Kidney (tissue), 14 donors: ENCODE results near the gene HAUS5. TPM values are rescaled to one million over a fixed set of nuclear protein-coding genes. Genes with fewer than 3 reads are reported as not detected.

Source experiments
- DNase-seq, 5 donors: peaks; one replicate each; pipeline ENCODE4 v3.0.0-alpha.2; 2013 to 2020
- FAIRE-seq: peaks from 2 replicates; lab custom pipeline; 2012; peaks lifted over from hg19 to GRCh38; lab: Jason Lieb, UNC
- H3K27ac ChIP-seq, 2 donors: one replicate each; pipeline ENCODE4 v1.7.0; 2013; ENCODE audit warnings: low read depth in 2 of 2, low read length in 2 of 2, inconsistent platforms in 1 of 2
- H3K27me3 ChIP-seq: one replicate; pipeline ENCODE4 v1.7.1; 2013; ENCODE audit warnings: low read length, inconsistent platforms; ENCODE audit not compliant: control insufficient read depth, insufficient read depth
- H3K36me3 ChIP-seq, 3 donors: one replicate each; pipeline versions ENCODE4 v1.7.0 to v1.7.1; 2013; ENCODE audit warnings: low read length in 3 of 3, control low read depth in 1 of 3, inconsistent platforms in 1 of 3; ENCODE audit not compliant: insufficient read depth in 3 of 3, control insufficient read depth in 2 of 3
- H3K4me1 ChIP-seq, 3 donors: one replicate each; pipeline versions ENCODE4 v1.7.0 to v1.7.1; 2013; ENCODE audit warnings: low read length in 3 of 3, inconsistent platforms in 1 of 3, low read depth in 1 of 3; ENCODE audit not compliant: control insufficient read depth in 2 of 3, insufficient read depth in 2 of 3
- H3K4me3 ChIP-seq, 3 donors: one replicate each; pipeline versions ENCODE4 v1.7.0 to v1.8.1; 2013; ENCODE audit warnings: low read length in 3 of 3, control low read depth in 1 of 3, inconsistent platforms in 1 of 3
- H3K9ac ChIP-seq, 3 donors: one replicate each; pipeline versions ENCODE4 v1.7.0 to v1.7.1; 2013; ENCODE audit warnings: low read length in 3 of 3, control low read depth in 1 of 3, inconsistent platforms in 1 of 3
- H3K9me3 ChIP-seq, 3 donors: one replicate each; pipeline versions ENCODE4 v1.7.0 to v1.7.1; 2013; ENCODE audit warnings: low read length in 3 of 3, control low read depth in 1 of 3, inconsistent platforms in 1 of 3; ENCODE audit not compliant: control insufficient read depth in 2 of 3, insufficient read depth in 1 of 3
- intact Hi-C: fragments of 100-400 bp; cut with DNase I; formaldehyde crosslinking; loops from one replicate; pipeline ENCODE4 v1.11.1; 2022
- polyA plus RNA-seq: library from polyadenylated mRNA; stranded (reverse); fragments of 350-450 nt; fragmentation: Illumina TruSeq; extraction: RNeasy Lipid Tissue Mini Kit (QIAGEN cat#74804); gene quantifications from one replicate; pipeline ENCODE4 v1.2.3, GENCODE V29; 2014; ENCODE audit warnings: low read depth, low replicate concordance; ENCODE audit not compliant: insufficient read depth
- total RNA-seq: library from RNA; stranded (reverse); fragmentation: NEBNext Ultra II Directional; extraction: Animal tissue kit (Norgen Biotek cat#: 25700); gene quantifications from one replicate; pipeline ENCODE4 v1.2.1, GENCODE V29; 2021
- TF ChIP-seq, protein P1 (sequence below): IDR thresholded peaks from 3 replicates; pipeline ENCODE4 v1.5.1; 2012; ENCODE audit warnings: mild to moderate bottlenecking, moderate library complexity, borderline replicate concordance; ENCODE audit not compliant: insufficient read depth; ENCODE audit errors: extremely low read depth
- donor health status: control.
- donor health status: control.
- donor health status: control.
- donor health status: control.
- donor health status: control.
- donor health status: DM: yes; HTN: yes; CAD: no.
- donor health status: Normal renal cell carcinoma (clear cell type).

The HAUS5 gene
- total and polyA plus RNA-seq, 2 donors from 2014 or later = 6.8 to 15.9 TPM

DNA sequence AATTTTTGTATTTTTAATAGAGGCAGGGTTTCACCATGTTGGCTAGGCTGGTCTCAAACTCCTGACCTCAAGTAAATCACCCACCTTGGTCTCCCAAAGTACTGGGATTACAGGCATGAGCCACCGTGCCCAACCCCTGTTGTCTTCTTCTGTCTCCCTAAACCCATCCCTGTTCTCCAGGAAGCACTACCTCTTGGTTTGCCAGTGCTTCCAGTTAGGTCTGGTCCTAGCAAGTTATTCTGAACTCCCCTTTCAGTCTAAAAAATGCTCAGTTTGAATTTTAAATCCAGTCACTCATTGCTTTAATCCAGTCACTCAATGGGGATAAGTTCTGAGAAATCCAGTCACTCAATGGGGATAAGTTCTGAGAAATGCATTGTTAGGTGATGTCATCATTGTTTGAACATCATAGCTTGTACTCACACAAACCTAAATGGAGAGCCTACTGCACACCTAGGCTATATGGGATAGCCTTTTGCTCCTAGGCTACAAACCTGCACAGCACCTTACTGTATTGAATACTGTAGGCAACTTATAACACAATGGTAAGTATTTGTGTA, 41.0 kb upstream of the HAUS5 start:
- FAIRE-seq (no peak), DNase-seq (no peak)
- TF ChIP-seq, protein P1, sequence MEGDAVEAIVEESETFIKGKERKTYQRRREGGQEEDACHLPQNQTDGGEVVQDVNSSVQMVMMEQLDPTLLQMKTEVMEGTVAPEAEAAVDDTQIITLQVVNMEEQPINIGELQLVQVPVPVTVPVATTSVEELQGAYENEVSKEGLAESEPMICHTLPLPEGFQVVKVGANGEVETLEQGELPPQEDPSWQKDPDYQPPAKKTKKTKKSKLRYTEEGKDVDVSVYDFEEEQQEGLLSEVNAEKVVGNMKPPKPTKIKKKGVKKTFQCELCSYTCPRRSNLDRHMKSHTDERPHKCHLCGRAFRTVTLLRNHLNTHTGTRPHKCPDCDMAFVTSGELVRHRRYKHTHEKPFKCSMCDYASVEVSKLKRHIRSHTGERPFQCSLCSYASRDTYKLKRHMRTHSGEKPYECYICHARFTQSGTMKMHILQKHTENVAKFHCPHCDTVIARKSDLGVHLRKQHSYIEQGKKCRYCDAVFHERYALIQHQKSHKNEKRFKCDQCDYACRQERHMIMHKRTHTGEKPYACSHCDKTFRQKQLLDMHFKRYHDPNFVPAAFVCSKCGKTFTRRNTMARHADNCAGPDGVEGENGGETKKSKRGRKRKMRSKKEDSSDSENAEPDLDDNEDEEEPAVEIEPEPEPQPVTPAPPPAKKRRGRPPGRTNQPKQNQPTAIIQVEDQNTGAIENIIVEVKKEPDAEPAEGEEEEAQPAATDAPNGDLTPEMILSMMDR = no peak
- Histone ChIP-seq H3K4me3 (no peak overlapping the region), H3K27ac (no peak overlapping the region), H3K4me1 (no peaks in the 10 kb centered on the region), H3K9me3 (peaks cover 0 to 6% (median 3%) of the 10 kb centered on the region in 3 donors), H3K9ac (no peak overlapping the region), H3K27me3 (no peaks in the 10 kb centered on the region), H3K36me3 (no peaks in the 10 kb centered on the region)
- intact Hi-C loops = no loop called here

DNA sequence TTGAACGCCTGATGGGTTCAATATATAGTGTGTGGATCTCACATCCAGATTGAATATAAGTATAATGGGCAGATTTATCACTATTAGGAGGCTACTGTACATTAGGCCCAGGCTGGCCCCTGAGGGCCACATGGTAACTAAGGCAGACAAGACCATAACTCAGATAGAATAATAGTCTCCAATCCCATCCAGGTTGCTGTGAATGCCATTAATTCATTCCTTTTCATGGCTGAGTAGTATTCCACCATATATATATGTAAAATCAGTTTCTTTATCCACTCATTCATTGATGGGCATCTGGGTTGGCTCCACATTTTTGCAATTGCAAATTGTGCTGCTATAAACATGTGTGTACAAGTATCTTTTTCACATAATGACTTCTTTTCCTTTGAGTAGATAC, 34.6 kb upstream of the HAUS5 start:
- Histone ChIP-seq H3K27me3 (no peaks in the 10 kb centered on the region), H3K27ac (no peak overlapping the region), H3K36me3 (no peaks in the 10 kb centered on the region), H3K9me3 (peaks cover 0 to 6% (median 5%) of the 10 kb centered on the region in 3 donors), H3K4me3 (no peak overlapping the region), H3K9ac (no peak overlapping the region), H3K4me1 (no peaks in the 10 kb centered on the region)
- TF ChIP-seq, protein P1 = no peak
- intact Hi-C loops = no loop called here
- DNase-seq = no peak
- FAIRE-seq = no peak

DNA sequence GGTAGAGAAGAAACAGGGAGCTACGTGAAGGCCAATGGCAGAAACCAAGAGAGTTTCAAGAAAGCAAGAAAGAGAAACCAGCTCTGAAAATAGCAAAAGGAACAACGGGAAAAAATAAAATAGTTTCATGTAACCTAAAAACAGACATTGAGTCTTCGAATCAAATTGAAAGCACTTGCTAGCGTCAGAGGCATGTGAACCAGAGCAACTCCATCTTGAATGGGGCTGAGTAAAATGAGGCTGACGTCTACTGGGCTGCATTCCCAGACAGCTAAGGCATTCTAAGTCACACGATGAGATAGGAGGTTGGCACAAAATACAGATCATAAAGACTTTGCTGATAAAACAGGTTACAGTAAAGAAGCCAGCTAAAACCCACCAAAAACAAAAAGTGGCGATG, 33.8 kb upstream of the HAUS5 start:
- Histone ChIP-seq H3K27ac (no peak overlapping the region), H3K9me3 (peaks cover 0 to 6% (median 5%) of the 10 kb centered on the region in 3 donors), H3K4me3 (no peak overlapping the region), H3K9ac (no peak overlapping the region), H3K27me3 (no peaks in the 10 kb centered on the region), H3K36me3 (no peaks in the 10 kb centered on the region), H3K4me1 (no peaks in the 10 kb centered on the region)
- DNase-seq = no peak
- TF ChIP-seq, protein P1 = no peak
- FAIRE-seq = no peak
- intact Hi-C loops = no loop called here

DNA sequence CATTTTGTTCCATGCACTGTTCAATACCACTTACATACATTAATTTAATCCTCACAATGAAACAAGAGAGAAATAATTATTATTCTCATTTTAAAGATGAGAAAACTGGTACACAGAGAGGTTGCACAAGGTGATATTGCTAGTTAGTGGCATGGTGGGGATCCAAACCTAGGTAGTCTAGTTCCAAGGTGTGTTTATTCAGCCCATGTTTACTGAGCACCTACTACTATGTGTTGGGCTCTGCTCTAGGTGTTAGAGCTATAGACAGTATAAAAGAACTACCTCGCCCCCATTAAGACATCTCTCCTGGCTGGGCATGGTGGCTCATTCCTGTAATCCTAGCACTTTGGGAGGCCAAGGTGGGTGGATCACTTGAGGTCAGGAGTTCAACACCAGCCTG, 29.8 kb upstream of the HAUS5 start:
- DNase-seq (no peak), FAIRE-seq (no peak)
- intact Hi-C loops = no loop called here
- Histone ChIP-seq H3K36me3 (no peaks in the 10 kb centered on the region), H3K27me3 (no peaks in the 10 kb centered on the region), H3K4me3 (no peak overlapping the region), H3K27ac (no peak overlapping the region), H3K9me3 (no peaks in the 10 kb centered on the region), H3K4me1 (no peaks in the 10 kb centered on the region), H3K9ac (no peak overlapping the region)
- TF ChIP-seq, protein P1 = no peak
